IPS DF 19.7 (cell line): ENCODE data around the gene PCDH15.
"Not testable (repeated sequence)": the region's sequence is repeated elsewhere in the genome, so short reads cannot be mapped to it uniquely, and the experiment has no call there.

ENCODE experiments used
- DNase-seq: peaks from one replicate; pipeline ENCODE4 v3.0.0-alpha.2; 2013; ENCODE audit warnings: low read depth, low spot score

Gene PCDH15

GRCh38 chr10:53983431-53983830 lies 817.6 kb downstream of the PCDH15 start:
- no peak for DNase-seq

GRCh38 chr10:53980210-53980609 lies 820.8 kb downstream of the PCDH15 start:
- DNase-seq: no peak

- no peak for DNase-seq
Measured at GRCh38 chr10:53978301-53978700, 822.7 kb downstream of the PCDH15 start.

GRCh38 chr10:53977267-53977666 lies 823.8 kb downstream of the PCDH15 start:
- DNase-seq: no peak

DNA sequence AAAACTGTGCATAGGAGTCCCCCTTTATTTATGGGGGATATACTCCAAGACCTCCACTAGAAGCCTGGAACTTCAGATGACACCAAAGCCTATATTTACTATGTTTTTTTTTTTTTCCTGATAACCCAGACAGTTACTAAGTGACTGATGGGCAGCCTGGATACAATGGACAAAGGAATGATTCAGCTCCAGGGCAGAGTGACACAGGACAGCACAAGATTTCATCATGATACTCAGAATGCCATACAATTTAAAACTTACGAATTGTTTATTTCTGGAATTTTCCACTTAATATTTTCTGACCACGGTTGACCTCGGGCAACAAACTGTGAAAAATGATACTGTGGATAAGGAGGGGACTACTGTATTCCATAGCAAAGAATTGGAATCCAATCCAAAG lies 843.6 kb downstream of the PCDH15 start:
- no peak for DNase-seq

DNA sequence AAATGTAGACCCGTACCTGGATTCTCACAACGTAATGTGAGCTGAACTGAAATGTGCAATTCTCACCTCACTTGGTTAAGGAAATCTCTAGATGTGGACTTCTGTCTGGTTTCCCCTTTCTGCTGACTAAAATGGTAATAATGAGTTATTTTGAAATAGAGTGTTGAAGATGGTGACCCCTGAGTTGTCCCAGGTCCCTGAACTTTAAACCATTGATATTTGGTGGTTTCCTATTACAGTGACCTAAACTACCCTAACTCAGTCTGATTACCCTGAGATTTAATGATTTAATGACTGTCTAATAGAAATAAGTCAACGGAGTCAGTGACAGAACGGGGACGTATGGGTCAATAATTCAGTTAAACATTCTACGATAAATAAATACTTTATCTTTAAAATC lies 845.9 kb downstream of the PCDH15 start:
- DNase-seq: no peak

GRCh38 chr10:53952698-53953630 lies 848.1 kb downstream of the PCDH15 start:
- no peak for DNase-seq

- no peak for DNase-seq
Measured at GRCh38 chr10:53939654-53940053, 861.4 kb downstream of the PCDH15 start.

GRCh38 chr10:53930648-53931047 lies 870.4 kb downstream of the PCDH15 start:
- no peak for DNase-seq

DNA sequence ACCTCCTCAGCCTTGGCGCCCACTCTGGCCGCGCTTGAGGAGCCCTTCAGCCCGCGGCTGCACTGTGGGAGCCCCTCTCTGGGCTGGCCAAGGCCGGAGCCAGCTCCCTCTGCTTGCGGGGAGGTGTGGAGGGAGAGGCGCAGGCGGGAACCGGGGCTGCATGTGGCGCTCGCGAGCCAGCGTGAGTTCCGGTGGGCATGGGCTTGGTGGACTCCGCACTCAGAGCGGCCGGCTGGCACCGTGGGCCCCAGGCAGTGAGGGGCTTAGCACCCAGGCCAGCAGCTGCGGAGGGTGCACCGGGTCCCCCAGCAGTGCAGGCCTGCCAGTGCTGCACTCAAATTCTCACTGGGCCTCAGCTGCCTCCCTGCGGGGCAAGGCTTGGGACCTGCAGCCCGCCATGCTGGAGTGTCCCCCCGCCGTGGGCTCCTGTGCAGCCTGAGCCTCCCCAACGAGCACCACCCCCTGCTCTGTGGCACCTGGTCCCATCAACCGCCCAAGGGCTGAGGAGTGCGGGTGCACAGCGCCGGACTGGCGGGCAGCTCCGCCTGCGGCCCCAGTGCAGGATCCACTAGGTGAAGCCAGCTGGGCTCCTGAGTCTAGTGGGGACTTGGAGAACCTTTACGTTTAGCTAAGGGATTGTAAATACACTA lies 876.9 kb downstream of the PCDH15 start:
- not testable (repeated sequence) for DNase-seq

- DNase-seq: peak; percentile 35
Measured at GRCh38 chr10:53918755-53919154, 882.3 kb downstream of the PCDH15 start.

GRCh38 chr10:53909791-53910190 lies 891.2 kb downstream of the PCDH15 start:
- no peak for DNase-seq

DNA sequence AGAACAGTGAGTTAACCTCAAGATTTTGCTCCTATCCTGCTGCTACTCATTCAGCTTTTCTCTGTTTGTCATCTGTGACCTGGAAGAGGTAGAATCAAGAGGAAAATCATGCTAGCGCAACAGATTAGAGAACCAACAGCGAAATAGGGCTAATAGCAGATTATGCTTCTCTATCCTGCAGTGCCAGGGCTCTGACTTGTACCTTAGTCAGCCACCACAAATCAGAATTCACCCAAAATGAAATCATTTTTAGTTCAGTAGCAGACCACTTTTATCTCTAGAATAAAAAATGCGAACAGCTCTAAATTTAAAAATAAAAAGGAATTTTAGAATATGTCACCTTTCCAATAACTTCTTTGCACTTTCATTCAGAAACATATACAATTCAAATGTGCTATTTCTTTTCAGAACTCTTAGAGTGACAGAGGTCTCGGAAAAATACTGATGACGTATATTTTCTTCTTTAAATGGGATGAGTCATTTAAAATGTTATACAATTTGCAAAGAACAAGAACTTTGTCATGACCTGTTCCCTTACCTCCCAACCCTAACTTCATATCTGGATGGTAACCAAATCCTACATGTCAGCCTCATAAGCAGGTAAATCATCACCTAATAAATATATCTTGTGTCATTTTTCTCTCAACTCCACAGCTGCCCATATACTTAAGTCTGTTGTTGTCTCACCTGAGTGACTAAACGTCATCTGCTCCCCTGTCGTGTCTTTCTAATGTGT lies 896.4 kb downstream of the PCDH15 start:
- no peak for DNase-seq

DNA sequence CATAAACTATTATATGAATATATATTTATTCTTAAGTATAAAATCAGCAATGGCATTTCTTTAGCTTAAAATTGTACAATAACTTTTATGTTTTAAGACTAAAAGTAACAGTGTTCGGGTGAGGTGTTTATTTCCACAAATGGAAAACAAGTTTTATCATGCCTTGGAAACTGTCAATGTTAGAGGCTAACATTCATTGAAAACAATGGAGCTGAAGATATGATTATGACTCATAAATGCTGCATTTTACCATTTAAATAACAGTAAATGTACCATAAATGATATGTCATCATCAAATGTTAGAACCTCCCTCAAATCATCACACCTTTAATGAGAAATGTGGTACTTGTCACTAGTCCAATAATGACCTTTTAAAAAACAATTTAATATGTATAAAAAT lies 897.3 kb downstream of the PCDH15 start:
- no peak for DNase-seq

DNA sequence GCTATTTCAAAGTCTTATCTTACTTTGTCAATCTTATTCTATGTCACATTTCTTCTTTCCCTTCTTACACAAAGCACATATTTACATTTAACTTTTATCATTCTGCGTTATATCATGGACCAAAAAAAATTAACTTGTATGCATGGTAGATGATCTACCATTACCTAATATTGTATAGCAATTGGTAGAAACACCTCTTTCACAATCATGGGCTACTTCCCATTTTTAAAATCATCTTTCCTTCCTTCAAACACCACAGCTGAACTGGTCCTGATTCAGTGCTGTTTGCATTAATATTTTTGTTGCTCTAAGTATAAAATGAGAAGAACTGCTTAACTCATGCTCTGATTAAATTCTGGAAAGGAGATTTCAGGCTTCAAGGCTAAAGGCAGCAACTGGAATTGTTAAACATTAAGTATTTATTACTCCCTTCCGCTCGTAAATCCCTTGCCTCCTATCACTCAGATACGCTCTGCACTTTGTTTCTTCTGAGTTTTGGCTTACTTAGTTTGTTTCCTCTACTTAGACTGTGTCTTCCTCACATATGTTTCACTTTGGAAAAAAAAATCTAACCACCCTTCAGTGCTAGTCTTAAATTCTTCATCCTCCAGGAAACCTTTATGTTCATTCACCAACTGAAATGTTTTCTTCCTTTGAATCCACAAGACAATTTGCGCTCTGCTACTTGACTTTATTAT lies 901.4 kb downstream of the PCDH15 start:
- no peak for DNase-seq

DNA sequence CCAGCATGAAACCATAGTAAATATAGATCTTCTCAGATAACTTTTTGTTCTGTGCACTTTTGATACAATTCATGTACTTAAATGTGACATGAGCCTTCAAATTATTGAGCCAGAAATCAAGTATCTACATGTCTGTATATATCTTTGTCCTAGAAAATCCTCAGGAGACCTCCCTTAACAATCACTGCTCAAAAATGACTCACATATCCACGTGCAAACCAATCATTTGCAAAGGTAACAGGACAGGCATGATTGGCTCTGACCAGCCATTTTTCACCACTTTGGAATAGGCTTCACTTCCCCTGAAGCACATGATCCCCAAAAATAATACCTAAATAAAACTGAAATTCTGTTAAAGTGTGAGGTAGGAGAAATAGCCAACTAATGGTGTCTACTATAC lies 902.5 kb downstream of the PCDH15 start:
- DNase-seq: no peak

GRCh38 chr10:53894145-53894544 lies 906.9 kb downstream of the PCDH15 start:
- DNase-seq: no peak

- no peak for DNase-seq
Measured at GRCh38 chr10:53893061-53893460, 908.0 kb downstream of the PCDH15 start.

DNA sequence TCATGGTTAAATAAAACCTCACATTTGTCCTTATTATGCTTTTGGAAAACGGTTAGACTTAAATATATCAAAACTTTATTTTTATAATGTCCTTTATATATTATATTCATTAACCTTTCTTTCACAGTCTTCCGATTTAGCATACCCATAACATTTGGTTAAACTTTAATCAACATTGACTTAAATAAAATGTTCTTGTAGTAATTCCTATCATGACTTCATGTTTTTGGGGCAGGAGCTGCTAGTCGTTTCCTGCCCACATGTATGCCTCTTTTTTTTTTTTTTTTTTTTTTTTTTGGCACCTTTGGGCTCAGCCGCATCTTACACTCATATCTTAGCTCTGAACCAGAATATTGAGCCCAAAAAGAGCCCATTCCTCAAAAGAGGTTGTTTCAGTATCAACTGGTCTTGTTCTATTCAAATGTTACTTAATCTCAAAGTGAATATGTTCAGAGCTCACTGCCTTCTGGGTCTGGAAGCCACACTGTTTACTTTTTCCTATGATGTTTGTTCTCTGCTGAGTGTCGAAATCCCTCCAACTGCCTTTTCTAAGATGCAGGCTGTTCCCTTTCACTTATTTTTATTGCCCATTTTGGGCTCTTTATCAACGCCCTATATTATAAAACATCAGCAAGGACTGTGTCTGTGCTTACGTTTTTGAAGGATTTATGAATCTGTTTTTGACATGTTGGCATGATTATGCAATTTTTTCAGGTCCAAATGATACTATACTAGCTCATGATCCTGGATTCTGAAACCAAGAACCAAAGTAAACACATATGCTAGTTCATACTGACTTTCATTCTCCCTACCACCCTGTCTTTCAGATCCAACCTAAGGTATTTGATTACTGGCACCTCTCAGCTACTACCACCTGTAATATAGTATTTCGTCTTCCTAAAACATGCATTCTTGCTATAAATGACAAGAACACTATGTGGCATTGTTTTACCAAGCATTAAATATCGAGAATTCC lies 914.4 kb downstream of the PCDH15 start:
- DNase-seq: no peak

- no peak for DNase-seq
Measured at GRCh38 chr10:53864846-53865245, 936.2 kb downstream of the PCDH15 start.
